HEK293 (cell line): ENCODE results near the gene OPCML.

Experiments used
- CTCF ChIA-PET: fragments of 350-600 bp; formaldehyde crosslinking; extraction: SDS; loops from one replicate; lab custom pipeline; 2021; ENCODE audit warnings: antibody characterized with exemption; lab: Yijun Ruan, JAX
- POLR2A ChIA-PET: fragments of 300-600 bp; formaldehyde crosslinking; extraction: SDS; loops from one replicate; lab custom pipeline; 2020; ENCODE audit warnings: antibody characterized with exemption, inconsistent platforms; lab: Yijun Ruan, JAX
- H3K27ac ChIP-seq: fragments of 200-500 bp; sonication (Bioruptor generic); 2 replicates; pipeline ENCODE4 v1.5.1; 2014; ENCODE audit warnings: low read depth, low read length, control low read depth, inconsistent platforms; ENCODE audit errors: extremely low read depth
- H3K36me3 ChIP-seq, 2 experiments: fragments of 200-500 bp in 1 of 2; sonication (Bioruptor generic) in 1 of 2; 1 replicate in 1 of 2; 2 replicates in 1 of 2; pipeline ENCODE4 v1.5.1; 2014 to 2017; ENCODE audit warnings: inconsistent platforms in 2 of 2, low read length in 2 of 2; ENCODE audit not compliant: control insufficient read depth in 2 of 2, insufficient read depth in 1 of 2
- H3K4me1 ChIP-seq: fragments of 200-500 bp; sonication (Bioruptor generic); 2 replicates; pipeline ENCODE4 v1.5.1; 2014; ENCODE audit warnings: mild to moderate bottlenecking, low read length, inconsistent platforms; ENCODE audit not compliant: control insufficient read depth, insufficient read depth
- H3K4me3 ChIP-seq: 2 replicates; pipeline ENCODE4 v1.5.1; 2011; ENCODE audit warnings: low read depth, mild to moderate bottlenecking, control low read depth, low read length, moderate library complexity
- H3K9me3 ChIP-seq: fragments of 200-500 bp; sonication (Bioruptor generic); 2 replicates; pipeline ENCODE4 v1.5.1; 2014; ENCODE audit warnings: low read depth, low read length, inconsistent platforms; ENCODE audit not compliant: control insufficient read depth, insufficient read depth
- BCL11A ChIP-seq: fragments of 450-650 bp; formaldehyde crosslinking; IDR thresholded peaks from 2 replicates; pipeline ENCODE4 v1.5.1; 2016; ENCODE audit warnings: low read depth, missing biosample characterization, missing genetic modification characterization
- BCL6B ChIP-seq: fragments of 450-650 bp; formaldehyde crosslinking; IDR thresholded peaks from 2 replicates; pipeline ENCODE4 v1.5.1; 2017; ENCODE audit warnings: missing biosample characterization, missing genetic modification characterization
- GLIS1 ChIP-seq: fragments of 450-650 bp; formaldehyde crosslinking; IDR thresholded peaks from 2 replicates; pipeline ENCODE4 v1.5.1; 2016; ENCODE audit warnings: missing biosample characterization, missing genetic modification characterization
- KLF17 ChIP-seq: fragments of 450-650 bp; formaldehyde crosslinking; IDR thresholded peaks from 2 replicates; pipeline ENCODE4 v1.5.1; 2016; ENCODE audit warnings: missing biosample characterization, missing genetic modification characterization
- KLF8 ChIP-seq: fragments of 450-650 bp; formaldehyde crosslinking; IDR thresholded peaks from 2 replicates; pipeline ENCODE4 v1.5.1; 2016; ENCODE audit warnings: missing biosample characterization, missing genetic modification characterization
- PBX3 ChIP-seq: sonication (generic); formaldehyde crosslinking; IDR thresholded peaks from 2 replicates; pipeline ENCODE4 v1.8.1; 2022; ENCODE audit warnings: mild to moderate bottlenecking, moderate library complexity, missing genetic modification reagents
- ZBTB21 ChIP-seq: fragments of 450-650 bp; formaldehyde crosslinking; IDR thresholded peaks from 2 replicates; pipeline ENCODE4 v1.5.1; 2017; ENCODE audit warnings: missing biosample characterization, missing genetic modification characterization
- ZBTB44 ChIP-seq: fragments of 450-650 bp; IDR thresholded peaks from 2 replicates; pipeline ENCODE4 v1.5.1; 2018; ENCODE audit warnings: missing biosample characterization, mild to moderate bottlenecking, missing genetic modification characterization
- ZBTB49 ChIP-seq: fragments of 450-650 bp; formaldehyde crosslinking; IDR thresholded peaks from 2 replicates; pipeline ENCODE4 v1.5.1; 2016; ENCODE audit warnings: missing biosample characterization, missing genetic modification characterization, low read depth
- ZBTB8A ChIP-seq: fragments of 450-650 bp; formaldehyde crosslinking; IDR thresholded peaks from 2 replicates; pipeline ENCODE4 v1.5.1; 2016; ENCODE audit warnings: missing biosample characterization, missing genetic modification characterization
- ZFHX2 ChIP-seq: fragments of 450-650 bp; formaldehyde crosslinking; conservative IDR thresholded peaks from 2 replicates; pipeline ENCODE4 v1.5.1; 2016; ENCODE audit warnings: missing biosample characterization, missing genetic modification characterization
- ZNF132 ChIP-seq: fragments of 450-650 bp; formaldehyde crosslinking; IDR thresholded peaks from 2 replicates; pipeline ENCODE4 v1.5.1; 2017; ENCODE audit warnings: missing biosample characterization, missing genetic modification characterization, borderline replicate concordance
- ZNF140 ChIP-seq: fragments of 450-650 bp; formaldehyde crosslinking; IDR thresholded peaks from 2 replicates; pipeline ENCODE4 v1.5.1; 2016; ENCODE audit warnings: missing biosample characterization, missing genetic modification characterization
- ZNF155 ChIP-seq: fragments of 450-650 bp; formaldehyde crosslinking; IDR thresholded peaks from 2 replicates; pipeline ENCODE4 v1.5.1; 2016; ENCODE audit warnings: missing biosample characterization, missing genetic modification characterization
- ZNF211 ChIP-seq: fragments of 450-650 bp; formaldehyde crosslinking; IDR thresholded peaks from 2 replicates; pipeline ENCODE4 v1.5.1; 2016; ENCODE audit warnings: low read depth, missing biosample characterization, missing genetic modification characterization
- ZNF266 ChIP-seq: fragments of 450-650 bp; formaldehyde crosslinking; IDR thresholded peaks from 2 replicates; pipeline ENCODE4 v1.5.1; 2016; ENCODE audit warnings: missing biosample characterization, missing genetic modification characterization, low read depth
- ZNF302 ChIP-seq: fragments of 450-650 bp; formaldehyde crosslinking; IDR thresholded peaks from 2 replicates; pipeline ENCODE4 v1.5.1; 2016; ENCODE audit warnings: missing biosample characterization, missing genetic modification characterization, low read depth
- ZNF354C ChIP-seq: fragments of 450-650 bp; formaldehyde crosslinking; IDR thresholded peaks from 2 replicates; pipeline ENCODE4 v1.5.1; 2016; ENCODE audit warnings: missing biosample characterization, missing genetic modification characterization, low read depth, borderline replicate concordance
- ZNF404 ChIP-seq: fragments of 450-650 bp; formaldehyde crosslinking; IDR thresholded peaks from 2 replicates; pipeline ENCODE4 v1.5.1; 2017; ENCODE audit warnings: missing biosample characterization, missing genetic modification characterization
- ZNF48 ChIP-seq: fragments of 450-650 bp; formaldehyde crosslinking; IDR thresholded peaks from 2 replicates; pipeline ENCODE4 v1.5.1; 2016; ENCODE audit warnings: missing biosample characterization, missing genetic modification characterization
- ZNF530 ChIP-seq: fragments of 450-650 bp; formaldehyde crosslinking; IDR thresholded peaks from 2 replicates; pipeline ENCODE4 v1.5.1; 2016; ENCODE audit warnings: low read depth, missing biosample characterization, missing genetic modification characterization
- ZNF548 ChIP-seq: fragments of 450-650 bp; formaldehyde crosslinking; IDR thresholded peaks from 2 replicates; pipeline ENCODE4 v1.5.1; 2016; ENCODE audit warnings: missing biosample characterization, missing genetic modification characterization
- ZNF549 ChIP-seq: fragments of 450-650 bp; IDR thresholded peaks from 2 replicates; pipeline ENCODE4 v1.5.1; 2018; ENCODE audit warnings: missing biosample characterization, missing genetic modification characterization, mild to moderate bottlenecking, inconsistent platforms, moderate library complexity
- ZNF555 ChIP-seq: fragments of 450-650 bp; formaldehyde crosslinking; conservative IDR thresholded peaks from 2 replicates; pipeline ENCODE4 v1.5.1; 2017; ENCODE audit warnings: missing biosample characterization, mild to moderate bottlenecking, missing genetic modification characterization, inconsistent platforms
- ZNF558 ChIP-seq: fragments of 450-650 bp; formaldehyde crosslinking; IDR thresholded peaks from 2 replicates; pipeline ENCODE4 v1.5.1; 2016; ENCODE audit warnings: missing biosample characterization, missing genetic modification characterization
- ZNF580 ChIP-seq: fragments of 450-650 bp; formaldehyde crosslinking; IDR thresholded peaks from 2 replicates; pipeline ENCODE4 v1.5.1; 2016; ENCODE audit warnings: missing biosample characterization, missing genetic modification characterization
- ZNF629 ChIP-seq: fragments of 450-650 bp; formaldehyde crosslinking; IDR thresholded peaks from 2 replicates; pipeline ENCODE4 v1.5.1; 2017; ENCODE audit warnings: missing biosample characterization, missing genetic modification characterization
- ZNF76 ChIP-seq: fragments of 450-650 bp; formaldehyde crosslinking; IDR thresholded peaks from 2 replicates; pipeline ENCODE4; 2016; ENCODE audit warnings: low read depth, missing biosample characterization, missing genetic modification characterization, borderline replicate concordance
- ZNF776 ChIP-seq: fragments of 450-650 bp; formaldehyde crosslinking; IDR thresholded peaks from 2 replicates; pipeline ENCODE4 v1.5.0; 2017; ENCODE audit warnings: missing biosample characterization, missing genetic modification characterization, borderline replicate concordance
- ZNF791 ChIP-seq: fragments of 450-650 bp; formaldehyde crosslinking; IDR thresholded peaks from 2 replicates; pipeline ENCODE4 v1.5.1; 2016; ENCODE audit warnings: missing biosample characterization, missing genetic modification characterization
- ZNF843 ChIP-seq: fragments of 450-650 bp; formaldehyde crosslinking; IDR thresholded peaks from 2 replicates; pipeline ENCODE4 v1.5.1; 2016; ENCODE audit warnings: missing biosample characterization, missing genetic modification characterization

The OPCML gene

GRCh38 chr11:133082841-133083488 is 449.3 kb downstream of the OPCML start:
- POLR2A ChIA-PET = no interaction called here
- TF ChIP-seq BCL6B (tag by site-specific recombination) (no peak), ZBTB8A (peak; percentile 83), ZNF558 (tag by site-specific recombination) (no peak), ZNF843 (tag by site-specific recombination) (no peak), ZNF629 (no peak), GLIS1 (tag by site-specific recombination) (no peak), PBX3 (CRISPR knock-in tag) (peak; percentile 41; the same call in 1 of the 2 replicates), ZNF354C (tag by site-specific recombination) (no peak), ZFHX2 (tag by site-specific recombination) (peak; percentile 17; the same call in 1 of the 2 replicates), ZNF302 (no peak), ZNF776 (tag by site-specific recombination) (no peak), ZNF140 (no peak), ZNF76 (tag by site-specific recombination) (0 out of 2 replicates have a peak, but pooled peaks have one; percentile 19), ZNF266 (tag by site-specific recombination) (no peak), ZNF211 (tag by site-specific recombination) (no peak), ZNF548 (tag by site-specific recombination) (no peak), BCL11A (tag by site-specific recombination) (no peak), ZNF555 (tag by site-specific recombination) (no peak), ZBTB49 (no peak), KLF8 (tag by site-specific recombination) (no peak), ZNF404 (no peak), ZNF549 (no peak), ZNF791 (tag by site-specific recombination) (no peak), ZNF132 (tag by site-specific recombination) (no peak), ZNF48 (no peak), KLF17 (tag by site-specific recombination) (no peak), ZNF530 (tag by site-specific recombination) (no peak), ZBTB21 (tag by site-specific recombination) (no peak), ZNF580 (no peak), ZNF155 (tag by site-specific recombination) (no peak), ZBTB44 (tag by site-specific recombination) (no peak)

More at GRCh38 chr11:133082841-133083488, 449.3 kb downstream of the OPCML start:
- H3K4me3 ChIP-seq = peak overlapping the region; percentile 43
- H3K4me1 ChIP-seq = no peaks in the 10 kb centered on the region
- CTCF ChIA-PET = interaction anchor here (0.6 to 3.6 kb wide), 12 partner anchors 52 to 1282 kb away, joined by 3 to 20 read pairs (median 3); no protein-coding TSS in a partner anchor
- no peaks in the 10 kb centered on the region for H3K9me3 ChIP-seq
- peak overlapping the region; percentile 9; the same call in 1 of the 2 replicates for H3K27ac ChIP-seq
- no peaks in the 10 kb centered on the region for H3K36me3 ChIP-seq
